ENCODE data around the gene IMMP2L.

DNA sequence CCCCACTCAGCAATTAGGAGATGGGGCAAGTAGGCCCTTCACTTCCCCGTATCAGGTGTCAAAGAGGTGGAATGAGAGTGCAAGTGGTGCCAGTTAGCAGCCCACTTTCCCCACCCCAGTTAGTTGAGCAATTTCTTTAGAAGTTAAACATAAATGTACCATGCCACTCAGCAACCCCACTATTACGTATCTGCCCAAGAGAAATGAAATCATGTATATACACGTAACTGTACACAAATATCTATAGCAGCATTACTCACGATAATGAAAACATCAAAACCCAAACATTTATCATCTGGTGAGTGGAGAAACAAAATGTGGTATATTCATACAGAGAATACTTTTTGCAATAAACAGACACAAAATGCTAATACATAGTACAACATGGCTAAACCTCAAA lies 50.4 kb downstream of the IMMP2L start:
- TF ChIP-seq POLR2A (IDR thresholded peaks at IDR 0.05) (no peak), EP300 (IDR thresholded peaks at IDR 0.05) (no peak)
- TF ChIP-seq, protein P1, sequence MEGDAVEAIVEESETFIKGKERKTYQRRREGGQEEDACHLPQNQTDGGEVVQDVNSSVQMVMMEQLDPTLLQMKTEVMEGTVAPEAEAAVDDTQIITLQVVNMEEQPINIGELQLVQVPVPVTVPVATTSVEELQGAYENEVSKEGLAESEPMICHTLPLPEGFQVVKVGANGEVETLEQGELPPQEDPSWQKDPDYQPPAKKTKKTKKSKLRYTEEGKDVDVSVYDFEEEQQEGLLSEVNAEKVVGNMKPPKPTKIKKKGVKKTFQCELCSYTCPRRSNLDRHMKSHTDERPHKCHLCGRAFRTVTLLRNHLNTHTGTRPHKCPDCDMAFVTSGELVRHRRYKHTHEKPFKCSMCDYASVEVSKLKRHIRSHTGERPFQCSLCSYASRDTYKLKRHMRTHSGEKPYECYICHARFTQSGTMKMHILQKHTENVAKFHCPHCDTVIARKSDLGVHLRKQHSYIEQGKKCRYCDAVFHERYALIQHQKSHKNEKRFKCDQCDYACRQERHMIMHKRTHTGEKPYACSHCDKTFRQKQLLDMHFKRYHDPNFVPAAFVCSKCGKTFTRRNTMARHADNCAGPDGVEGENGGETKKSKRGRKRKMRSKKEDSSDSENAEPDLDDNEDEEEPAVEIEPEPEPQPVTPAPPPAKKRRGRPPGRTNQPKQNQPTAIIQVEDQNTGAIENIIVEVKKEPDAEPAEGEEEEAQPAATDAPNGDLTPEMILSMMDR (IDR thresholded peaks at IDR 0.05), result no peak
